ENCODE results near the gene SLC9C1.

Gene SLC9C1

GRCh38 chr3:112097378-112097777 is 196.6 kb downstream of the SLC9C1 start:
- DNase-seq, result peak; percentile 87

GRCh38 chr3:112096176-112096575 is 197.8 kb downstream of the SLC9C1 start:
- DNase-seq, result no peak

GRCh38 chr3:112095731-112096130 is 198.3 kb downstream of the SLC9C1 start:
- DNase-seq, result no peak

- no peak for DNase-seq
These were observed 200.9 kb downstream of the SLC9C1 start for GRCh38 chr3:112093180-112093522.

- peak; percentile 9 for DNase-seq
These were observed 201.4 kb downstream of the SLC9C1 start for GRCh38 chr3:112092496-112093179.

GRCh38 chr3:112090887-112091586 is 203.0 kb downstream of the SLC9C1 start:
- no peak for DNase-seq
